Measurements from ENCODE around the gene DNM3.

DNM3 gene

DNA sequence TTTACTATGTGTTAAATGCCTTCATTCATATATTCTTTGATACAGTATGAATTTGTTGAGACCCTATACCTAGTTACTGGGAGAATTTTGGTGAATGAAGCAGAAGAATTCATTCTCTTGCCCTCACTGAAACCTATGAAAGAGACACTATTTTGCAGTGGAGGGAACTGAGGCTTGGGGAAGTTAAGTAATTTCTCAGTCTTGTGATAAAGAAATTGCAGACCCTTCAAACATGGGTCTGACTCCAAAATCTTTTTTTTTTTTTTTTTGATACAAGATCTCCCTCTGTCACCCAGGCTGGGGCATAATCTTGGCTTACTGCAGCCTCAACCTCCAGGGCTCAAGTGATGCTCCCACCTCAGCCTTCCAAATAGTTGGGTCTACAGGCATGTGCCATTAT, 132.1 kb downstream of the DNM3 start:
- DNase-seq (ENCODE audit: low read depth in 2 of 2), result no peak

DNA sequence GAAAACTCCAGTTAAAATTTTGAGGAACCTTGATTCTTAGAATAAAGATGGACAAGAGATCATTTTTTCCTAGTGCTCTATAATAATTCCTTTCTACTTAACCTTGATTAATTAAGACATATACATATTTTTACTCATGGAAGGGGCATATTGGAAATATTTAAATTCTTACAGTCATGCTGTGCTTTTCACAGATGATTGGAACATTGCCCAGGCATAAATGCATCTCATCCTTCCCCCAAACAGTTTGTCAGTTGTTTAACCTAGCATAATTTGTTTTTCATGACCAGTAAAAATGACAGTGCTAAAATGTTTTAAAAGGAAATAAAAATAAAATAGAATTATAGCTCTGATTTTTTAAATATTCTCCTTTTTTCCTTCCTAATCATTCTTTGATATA, 140.0 kb downstream of the DNM3 start:
- no peak for DNase-seq (ENCODE audit: low read depth in 2 of 2)

DNA sequence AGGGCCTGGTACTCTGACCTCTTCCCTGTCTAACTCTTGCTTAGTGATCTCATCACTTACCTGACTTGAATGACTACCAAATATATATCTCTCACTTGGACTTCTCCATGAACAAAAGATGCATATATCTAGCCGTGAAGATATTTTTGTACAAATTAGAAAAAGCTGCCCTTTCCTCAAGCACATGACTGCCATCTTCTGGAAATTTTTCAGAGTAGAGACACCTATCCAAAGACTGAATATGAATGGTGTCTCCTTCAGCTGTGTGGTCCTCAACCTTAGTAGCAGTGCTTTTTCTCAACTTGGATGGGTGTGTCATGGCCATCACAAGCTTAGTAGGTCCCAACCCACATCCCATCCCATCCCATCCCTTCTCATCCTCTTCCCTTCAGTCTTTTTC, 142.3 kb downstream of the DNM3 start:
- DNase-seq (ENCODE audit: low read depth in 2 of 2), result no peak

DNA sequence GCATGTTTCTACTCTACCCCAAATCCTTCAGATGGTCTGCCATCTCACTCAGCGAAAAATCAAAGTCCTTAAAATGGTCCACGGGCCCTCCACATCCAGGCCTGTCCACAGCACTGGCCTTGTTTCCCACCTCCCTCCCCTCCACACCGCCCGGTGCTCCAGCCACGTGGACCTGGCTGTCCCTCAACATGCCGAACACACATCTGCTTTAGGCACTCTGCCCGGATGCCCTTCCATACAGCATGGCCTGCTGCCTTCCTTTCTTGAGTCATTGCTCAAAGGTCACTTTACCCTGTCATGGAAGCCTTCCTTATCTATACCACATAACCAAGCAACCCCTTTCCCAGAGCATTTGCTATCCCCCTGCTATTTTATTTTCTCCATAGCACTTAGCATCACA, 143.0 kb downstream of the DNM3 start:
- DNase-seq (ENCODE audit: low read depth in 2 of 2), result no peak

DNA sequence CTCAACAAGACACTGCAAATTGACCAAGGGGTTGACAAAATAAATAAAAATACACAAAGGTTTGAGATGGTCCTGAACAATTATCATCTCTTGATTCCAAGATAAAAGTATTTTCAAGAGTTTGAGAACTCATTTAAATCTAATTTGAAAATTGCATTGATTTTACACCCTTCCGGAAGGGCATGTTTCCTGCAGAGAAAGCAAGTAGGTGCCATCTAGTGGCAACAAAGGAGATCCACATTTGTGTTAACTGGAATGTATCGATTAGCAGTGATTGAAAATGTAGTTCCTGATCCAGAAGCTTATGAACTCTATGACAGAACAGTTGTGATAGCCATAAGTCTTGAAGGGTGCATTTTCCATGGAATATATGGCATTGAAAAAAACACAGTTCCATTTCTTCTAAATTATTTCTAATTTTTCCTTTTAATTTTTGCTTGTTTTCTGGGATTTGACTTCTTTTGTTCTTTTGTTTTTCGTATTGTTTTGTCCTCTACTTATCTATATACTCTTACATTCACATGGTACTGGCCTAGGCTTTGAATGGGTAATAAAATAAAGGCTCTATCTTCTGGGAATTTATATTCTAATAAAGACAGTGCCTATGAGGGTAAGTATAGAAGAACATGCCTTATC, 143.7 kb downstream of the DNM3 start:
- no peak for DNase-seq (ENCODE audit: low read depth in 2 of 2)

DNA sequence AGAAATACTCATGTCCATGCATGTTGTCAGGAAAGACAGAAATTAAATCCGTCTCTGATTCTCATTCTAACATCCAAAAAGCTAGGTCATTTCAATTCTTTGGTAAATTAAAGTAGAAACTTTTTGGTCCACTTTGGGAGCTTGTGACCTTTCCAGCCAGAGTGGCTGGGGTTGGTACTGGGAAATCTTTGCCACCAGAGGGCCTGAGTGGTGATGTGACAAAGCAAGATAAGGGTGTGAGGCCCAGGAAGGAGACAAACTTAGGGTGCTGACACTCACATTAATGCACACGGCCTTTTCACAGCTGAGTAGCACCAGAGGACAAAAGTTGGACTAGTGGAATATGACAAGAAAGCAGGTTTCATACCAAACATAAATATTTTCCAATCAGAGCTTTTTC, 144.3 kb downstream of the DNM3 start:
- no peak for DNase-seq (ENCODE audit: low read depth in 2 of 2)

DNA sequence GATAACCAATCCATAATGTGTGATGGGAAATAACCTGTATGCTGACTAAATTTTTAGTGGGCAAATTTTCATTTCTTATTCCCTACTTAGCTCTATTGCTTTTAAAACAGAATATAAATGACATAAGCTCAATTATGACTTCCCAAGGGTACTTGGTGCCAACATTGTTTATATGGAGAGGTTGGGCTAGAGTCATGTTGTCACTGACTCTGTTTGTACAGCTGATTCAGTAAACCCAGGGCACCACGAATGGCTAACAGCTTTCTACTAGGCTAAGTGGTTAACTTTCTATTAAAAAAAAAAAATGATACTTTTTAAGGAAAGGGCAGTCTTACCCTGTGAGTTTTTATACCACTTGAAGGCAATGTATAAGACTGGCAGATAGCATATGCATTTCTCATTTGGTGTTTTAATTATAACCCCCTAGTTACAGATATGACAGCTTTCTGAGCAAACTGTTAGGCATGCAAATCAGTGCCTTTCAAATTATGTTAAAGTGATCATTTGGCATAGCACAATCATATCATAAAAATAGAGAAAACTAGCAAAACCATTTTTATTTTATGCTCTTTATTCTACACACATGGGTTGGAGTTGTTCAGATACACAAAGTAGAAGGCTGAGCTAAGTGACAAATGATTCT, 147.1 kb downstream of the DNM3 start:
- no peak for DNase-seq (ENCODE audit: low read depth in 2 of 2)

DNA sequence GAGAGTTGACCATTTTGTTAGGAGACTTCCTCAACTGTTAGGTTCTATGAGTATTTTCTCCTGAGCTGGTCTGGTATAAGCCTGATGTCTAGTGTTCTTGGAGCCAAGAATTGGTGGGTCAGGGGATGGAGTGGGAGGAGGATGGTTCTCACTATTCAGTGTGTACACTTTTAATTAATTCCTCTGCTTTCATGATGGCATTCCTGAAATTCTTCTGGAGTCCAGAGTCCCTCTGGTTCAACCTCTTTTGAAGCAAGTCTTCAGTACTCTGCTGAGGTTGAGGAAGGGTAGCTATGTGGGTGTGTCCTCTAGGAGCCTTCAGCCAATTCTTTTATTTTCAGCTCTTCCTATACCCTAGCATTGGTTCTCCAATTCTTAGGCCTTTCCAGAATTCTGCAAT, 149.1 kb downstream of the DNM3 start:
- DNase-seq (ENCODE audit: low read depth in 2 of 2), result no peak

DNA sequence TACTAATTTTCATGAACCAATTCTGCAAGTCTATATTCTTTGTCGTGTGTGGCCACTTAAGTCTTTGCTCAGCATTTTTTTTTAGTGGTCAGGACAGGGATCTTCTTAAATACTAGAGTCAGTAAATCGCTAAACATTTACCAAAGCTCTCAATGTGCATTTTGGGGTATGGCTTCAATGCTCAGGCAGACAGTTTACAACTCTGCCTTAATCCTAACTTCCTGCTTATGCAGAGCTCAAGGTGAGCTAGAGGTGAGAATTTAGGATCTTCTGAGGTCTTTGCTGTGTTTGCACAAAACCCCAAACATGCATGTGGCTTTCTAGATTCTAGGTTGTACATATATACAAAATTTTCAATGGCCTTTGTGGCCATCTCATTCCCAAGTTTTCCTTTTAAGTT, 153.0 kb downstream of the DNM3 start:
- DNase-seq (ENCODE audit: low read depth in 2 of 2), result no peak

DNA sequence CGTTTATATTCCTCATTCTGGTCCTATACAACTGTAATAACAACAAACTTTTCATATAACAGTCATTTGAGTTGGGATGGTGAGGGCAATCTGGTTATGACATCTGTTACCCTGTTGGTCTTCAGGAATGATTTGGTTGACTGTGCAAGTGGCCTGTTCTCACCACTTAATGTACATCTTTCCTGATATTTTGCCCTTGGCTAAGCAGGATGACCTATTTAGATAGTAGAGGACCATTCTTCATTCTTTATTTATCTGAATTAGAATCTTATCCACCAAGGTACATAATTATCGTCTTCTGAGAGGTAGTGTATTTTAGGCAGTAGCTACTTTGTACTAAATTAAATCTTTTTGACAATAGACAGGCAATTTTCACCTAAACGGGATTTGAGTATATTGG, 154.3 kb downstream of the DNM3 start:
- no peak for DNase-seq (ENCODE audit: low read depth in 2 of 2)

DNA sequence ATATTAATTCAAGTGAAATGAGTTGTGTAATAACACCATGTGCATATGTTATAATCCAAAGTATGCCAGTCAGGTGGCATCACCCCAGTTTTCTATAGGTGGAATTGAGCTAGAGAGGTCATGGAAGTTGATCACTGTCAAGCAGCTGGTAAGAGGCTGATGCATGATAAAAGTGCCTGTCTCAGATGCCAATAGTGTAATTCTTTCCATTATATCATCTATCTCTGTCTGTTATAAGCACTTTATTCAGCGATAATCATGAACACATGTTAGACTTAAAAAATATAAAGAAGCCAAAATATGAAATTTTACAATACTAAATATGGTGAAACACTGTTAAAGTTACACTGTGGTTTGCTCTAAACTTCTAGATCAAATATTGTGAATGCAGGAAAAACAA, 156.6 kb downstream of the DNM3 start:
- no peak for DNase-seq (ENCODE audit: low read depth in 2 of 2)

DNA sequence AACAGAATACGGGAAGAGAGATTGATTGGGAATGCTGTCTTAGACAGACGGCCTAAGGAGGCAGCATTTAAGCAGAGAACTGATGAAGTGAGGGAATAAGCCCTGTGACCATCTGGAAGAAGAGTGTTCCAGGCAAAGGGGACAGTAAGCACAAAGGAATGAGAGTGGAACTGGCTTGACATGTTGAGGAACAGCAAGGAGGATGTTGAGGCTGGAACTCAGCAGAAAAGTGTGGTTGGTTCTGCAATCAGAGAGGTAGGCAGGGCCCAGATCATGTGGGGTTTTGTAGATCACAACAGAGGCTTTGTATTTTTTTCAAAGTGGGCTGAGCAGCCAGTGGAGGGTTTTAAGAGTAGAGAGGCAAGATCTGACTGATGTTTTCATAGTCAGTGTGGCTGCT, 157.4 kb downstream of the DNM3 start:
- no peak for DNase-seq (ENCODE audit: low read depth in 2 of 2)

DNA sequence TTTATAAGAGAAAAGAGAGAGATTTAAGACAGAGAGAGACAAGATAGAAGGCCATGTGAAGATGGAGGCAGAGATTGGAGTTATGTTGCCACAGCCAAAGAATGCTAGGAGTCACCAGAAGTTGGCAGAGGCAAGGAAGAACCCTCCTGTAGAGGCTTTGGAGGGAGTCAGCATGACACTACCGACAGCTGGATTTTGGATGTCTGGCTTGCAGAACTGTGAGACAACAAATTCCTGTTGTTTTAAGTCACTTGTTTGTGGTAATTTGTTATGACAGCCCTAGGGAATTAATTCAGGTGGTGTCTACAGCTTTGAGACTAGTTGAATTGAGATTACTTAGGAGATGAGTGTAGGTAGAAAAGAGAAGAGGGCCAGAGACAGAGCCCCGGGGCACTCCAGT, 158.5 kb downstream of the DNM3 start:
- DNase-seq (ENCODE audit: low read depth in 2 of 2), result no peak

DNA sequence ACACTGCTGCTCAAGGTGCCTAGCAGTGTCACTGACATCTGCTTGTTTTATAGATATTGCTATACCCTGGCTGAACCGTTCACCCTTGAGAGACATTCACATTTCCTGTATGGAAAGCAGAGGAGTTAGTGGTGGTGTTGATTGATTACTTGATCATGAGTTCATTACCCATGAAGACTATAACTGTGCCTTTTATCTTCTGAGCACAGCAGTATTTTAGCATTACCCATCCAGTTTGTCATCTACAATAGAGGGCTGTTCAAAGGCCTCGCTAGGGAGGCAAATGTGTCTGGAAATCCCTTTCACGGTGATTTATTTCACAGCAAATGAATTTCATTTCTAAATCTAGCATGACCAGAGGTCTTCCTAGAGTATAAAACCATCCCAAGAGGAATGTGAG, 160.0 kb downstream of the DNM3 start:
- no peak for DNase-seq (ENCODE audit: low read depth in 2 of 2)

DNA sequence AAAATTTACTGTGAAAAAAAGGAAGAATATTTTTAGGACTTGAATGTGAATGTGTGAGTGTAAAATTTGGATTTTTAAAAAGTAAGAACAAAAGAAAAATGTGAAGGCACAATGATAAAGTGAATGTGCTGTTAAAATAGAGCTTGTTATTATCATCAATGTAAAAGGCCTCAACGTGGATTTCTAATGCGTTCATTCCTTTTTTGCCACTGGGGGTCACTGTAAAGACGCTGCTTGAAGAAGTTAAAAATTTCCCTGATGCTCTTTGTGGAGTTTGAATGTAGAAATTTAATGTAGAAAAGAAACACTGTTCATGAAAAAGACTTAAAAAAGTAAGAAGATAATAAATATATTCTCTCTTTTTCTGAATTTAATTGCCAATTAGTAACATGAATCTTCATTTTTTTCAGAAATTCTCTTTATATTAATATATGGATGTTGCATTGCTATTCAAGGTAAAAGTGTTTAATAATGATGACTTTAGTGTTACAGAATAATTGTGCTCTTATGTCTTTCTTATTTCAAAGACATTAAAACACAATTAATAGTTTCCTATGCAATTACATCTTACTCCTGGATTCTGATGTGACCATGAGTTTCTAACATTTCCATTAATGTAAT, 161.5 kb downstream of the DNM3 start:
- peak in 1 of 2 donors; percentile 3 for DNase-seq (ENCODE audit: low read depth in 2 of 2)

DNA sequence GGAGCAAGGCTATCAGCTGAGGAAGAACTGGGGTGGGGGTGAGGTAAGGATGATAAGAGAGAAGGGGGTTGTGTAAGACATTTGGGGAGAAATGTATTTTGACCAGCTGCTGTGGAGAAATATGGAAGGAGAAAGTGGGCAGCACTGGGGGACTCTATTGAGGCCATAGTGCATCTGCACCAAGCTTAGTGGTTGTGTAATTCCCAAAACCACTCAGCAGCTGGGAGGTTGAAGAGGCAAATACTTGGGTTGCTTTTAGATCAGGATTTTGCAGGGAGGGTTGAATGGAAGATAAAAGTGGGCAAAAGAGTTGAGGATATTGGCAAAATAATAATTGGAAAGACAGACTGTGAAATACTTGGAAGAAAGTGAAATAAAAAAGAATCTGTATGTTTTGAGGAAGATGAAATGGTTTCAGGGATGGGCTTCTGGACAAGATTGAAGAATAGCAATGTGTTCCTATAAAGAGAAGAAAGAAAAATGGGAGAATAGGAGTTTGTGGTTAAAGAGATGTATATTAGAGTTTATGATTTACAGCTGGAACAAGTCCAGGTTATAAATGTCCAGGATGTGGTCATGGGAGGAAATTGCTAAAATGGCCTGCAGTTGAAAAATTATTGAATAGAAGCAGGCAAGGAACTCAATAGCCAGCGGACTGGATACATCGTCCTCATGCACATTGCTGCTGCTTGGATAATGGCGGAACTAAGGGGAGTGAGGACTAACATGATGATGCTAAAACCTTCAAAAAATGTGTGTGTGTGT, 162.7 kb downstream of the DNM3 start:
- no peak for DNase-seq (ENCODE audit: low read depth in 2 of 2)

DNA sequence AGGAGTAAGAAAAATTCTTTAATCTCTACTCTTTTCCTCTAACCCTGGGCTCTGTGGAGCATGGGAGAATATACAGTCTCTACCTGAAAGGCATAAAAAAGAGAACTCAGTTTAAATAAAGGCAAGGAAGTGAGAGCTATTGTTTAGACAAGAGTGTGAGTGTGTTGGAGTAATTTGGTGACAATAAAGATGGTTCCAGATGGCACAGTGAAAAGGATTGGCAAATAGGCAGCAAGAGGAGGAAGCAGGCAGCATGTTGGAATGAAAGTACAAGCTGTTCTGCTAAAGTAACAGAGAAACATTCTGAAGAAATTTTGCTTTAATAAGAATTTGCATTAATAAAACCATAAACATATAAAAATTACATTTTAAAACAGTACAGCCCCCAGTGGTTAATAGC, 163.4 kb downstream of the DNM3 start:
- DNase-seq (ENCODE audit: low read depth in 2 of 2), result no peak

DNA sequence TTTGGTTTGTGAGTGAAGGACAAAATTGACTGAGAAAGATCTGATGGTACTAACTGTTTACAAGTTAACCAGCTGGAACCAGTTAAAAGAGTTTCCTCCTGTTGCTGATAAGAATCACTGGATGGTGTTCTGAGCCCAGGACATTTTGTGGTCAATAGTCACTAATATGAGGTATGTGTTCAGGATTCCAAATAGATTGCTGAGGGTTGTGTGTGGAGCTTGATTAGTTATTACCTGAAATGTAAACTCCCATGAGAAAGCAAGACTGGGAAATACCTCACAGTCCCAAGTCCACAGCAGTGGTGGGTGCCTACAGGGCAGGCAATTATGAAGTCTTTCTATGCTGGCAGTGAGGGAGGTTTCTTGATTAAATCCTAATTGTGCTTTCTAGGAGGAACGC, 164.6 kb downstream of the DNM3 start:
- no peak for DNase-seq (ENCODE audit: low read depth in 2 of 2)

DNA sequence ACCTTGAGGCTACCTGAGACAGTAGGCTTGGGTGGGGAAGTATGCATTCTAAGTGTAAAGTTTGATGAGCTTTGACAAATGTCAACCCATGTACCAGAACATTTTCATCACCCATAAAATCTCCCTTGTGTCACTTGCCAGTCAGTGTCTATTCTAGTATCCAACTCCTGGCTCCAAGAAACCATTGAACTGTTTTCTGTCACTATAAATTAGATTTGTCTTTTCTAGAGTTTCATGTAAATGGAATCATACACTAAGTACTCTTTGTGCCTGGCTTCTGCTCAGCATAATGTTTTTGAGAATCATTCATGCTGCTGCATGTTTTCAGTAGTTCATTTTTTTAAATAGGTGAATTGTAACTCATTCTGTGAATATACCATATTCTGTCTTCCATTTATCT, 165.4 kb downstream of the DNM3 start:
- DNase-seq (ENCODE audit: low read depth in 2 of 2), result no peak

DNA sequence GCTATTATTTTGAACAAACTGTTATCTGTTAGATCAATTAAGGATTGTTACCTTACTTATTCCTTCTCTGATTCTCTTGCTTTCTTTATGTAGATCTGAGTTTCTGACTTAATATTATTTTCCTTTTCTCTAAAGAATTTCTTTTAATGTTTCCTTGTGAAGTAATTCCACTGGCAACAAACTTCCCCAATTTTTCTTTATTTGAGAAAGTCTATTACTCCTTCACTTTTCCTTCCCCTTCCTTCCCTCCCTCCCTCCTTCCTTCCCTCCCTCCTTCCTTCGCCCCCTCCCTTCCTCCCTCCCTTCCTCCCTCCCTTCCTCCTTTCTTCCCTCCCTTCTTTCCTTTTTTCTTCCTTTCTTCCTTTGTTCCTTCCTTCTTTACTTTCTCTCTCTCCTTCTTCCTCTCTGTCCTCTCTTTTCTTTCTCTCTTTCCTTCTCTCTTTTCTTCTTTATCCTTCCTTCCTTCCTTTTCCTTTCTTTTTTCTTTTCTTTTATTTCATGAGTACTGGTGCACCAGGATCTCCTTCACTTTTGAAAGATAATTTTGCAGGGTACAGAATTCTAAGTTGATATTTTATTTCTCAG, 177.5 kb downstream of the DNM3 start:
- DNase-seq (ENCODE audit: low read depth in 2 of 2), result no peak

DNA sequence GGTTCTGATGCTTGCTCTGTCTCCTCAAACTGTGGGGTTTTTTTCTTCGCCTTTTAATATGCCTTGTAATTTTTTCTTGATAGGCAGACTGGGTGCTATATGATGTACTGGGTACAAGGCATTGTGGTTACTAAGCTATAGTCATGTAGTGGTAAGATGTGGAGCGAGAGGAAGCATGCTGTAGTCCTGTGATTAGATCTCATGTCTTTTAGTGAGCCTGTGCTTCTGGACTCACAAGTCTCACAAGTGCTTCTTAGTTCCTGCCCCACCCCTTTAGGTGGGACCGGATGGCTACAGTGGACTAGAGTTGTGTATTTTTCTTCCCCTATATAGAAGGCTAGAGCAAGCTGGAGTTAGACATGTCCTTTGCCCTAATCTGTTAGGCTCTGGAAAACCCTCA, 178.7 kb downstream of the DNM3 start:
- no peak for DNase-seq (ENCODE audit: low read depth in 2 of 2)

DNA sequence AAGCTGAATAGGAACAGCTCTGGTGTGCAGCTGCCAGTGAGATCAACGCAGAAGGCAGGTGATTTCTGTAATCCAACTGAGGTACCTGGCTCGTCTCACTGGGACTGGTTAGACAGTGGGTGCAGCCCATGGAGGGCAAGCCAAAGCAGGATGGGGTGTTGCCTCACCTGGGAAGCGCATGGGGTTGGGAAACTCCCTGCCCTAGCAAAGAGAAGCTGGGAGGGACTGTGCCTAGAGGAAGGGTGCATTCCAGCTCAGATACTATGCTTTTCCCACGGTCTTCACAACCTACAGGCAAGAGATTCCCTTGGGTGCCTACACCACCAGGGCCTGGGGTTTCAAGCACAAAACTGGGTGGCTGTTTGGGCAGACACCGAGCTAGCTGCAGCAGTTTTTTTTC, 183.2 kb downstream of the DNM3 start:
- DNase-seq (ENCODE audit: low read depth in 2 of 2), result no peak

All from stimulated activated CD8-positive, alpha-beta memory T cell treated with anti-CD3 and anti-CD28 coated beads, Interleukin-15, amount 100 ng/mL, for 4 hours (primary cell).